NCI-H2196 (cell line): ENCODE measurements around the gene VPS13A.
"Not testable (repeated sequence)": the region's sequence is repeated elsewhere in the genome, so short reads cannot be mapped to it uniquely, and the experiment has no call there.

ENCODE experiments used
- DNase-seq: peaks from one replicate; lab custom pipeline; 2025; ENCODE audit not compliant: unreplicated experiment; lab: John Stamatoyannopoulos, UW

VPS13A gene

GRCh38 chr9:77421506-77422265, 244.4 kb downstream of the VPS13A start:
- DNase-seq: no peak

GRCh38 chr9:77422969-77423368, 245.6 kb downstream of the VPS13A start:
- no peak for DNase-seq

GRCh38 chr9:77423841-77424240, 246.5 kb downstream of the VPS13A start:
- no peak for DNase-seq

GRCh38 chr9:77424993-77425392, 247.7 kb downstream of the VPS13A start:
- DNase-seq: no peak

GRCh38 chr9:77426712-77427111, 249.4 kb downstream of the VPS13A start:
- DNase-seq: no peak

GRCh38 chr9:77427256-77427927, 250.1 kb downstream of the VPS13A start:
- DNase-seq: no peak

GRCh38 chr9:77429928-77430327, 252.6 kb downstream of the VPS13A start:
- DNase-seq: no peak

GRCh38 chr9:77432053-77432452, 254.7 kb downstream of the VPS13A start:
- no peak for DNase-seq

- peak; percentile 72 for DNase-seq
Measured at GRCh38 chr9:77433675-77434445, 256.5 kb downstream of the VPS13A start.

GRCh38 chr9:77435277-77435676, 257.9 kb downstream of the VPS13A start:
- DNase-seq: no peak

- DNase-seq: no peak
Measured at GRCh38 chr9:77435688-77436087, 258.4 kb downstream of the VPS13A start.

- DNase-seq: no peak
Measured at GRCh38 chr9:77438653-77439052, 261.3 kb downstream of the VPS13A start.

- DNase-seq: peak; percentile 15
Measured at GRCh38 chr9:77440057-77440456, 262.7 kb downstream of the VPS13A start.

- DNase-seq: not testable (repeated sequence)
Measured at GRCh38 chr9:77441124-77441523, 263.8 kb downstream of the VPS13A start.

GRCh38 chr9:77442436-77442835, 265.1 kb downstream of the VPS13A start:
- DNase-seq: no peak

- DNase-seq: no peak
Measured at GRCh38 chr9:77447646-77448045, 270.3 kb downstream of the VPS13A start.

- DNase-seq: no peak
Measured at GRCh38 chr9:77449240-77450084, 272.1 kb downstream of the VPS13A start.

GRCh38 chr9:77450085-77450475, 272.7 kb downstream of the VPS13A start:
- DNase-seq: no peak

- DNase-seq: no peak
Measured at GRCh38 chr9:77451507-77451906, 274.2 kb downstream of the VPS13A start.

GRCh38 chr9:77453825-77454647, 276.7 kb downstream of the VPS13A start:
- no peak for DNase-seq
